Stomach (tissue), 9 donors: ENCODE results near the gene GIMAP7. TPM values are rescaled to one million over a fixed set of nuclear protein-coding genes. Genes with fewer than 3 reads are reported as not detected.

Source experiments
- DNase-seq, 2 donors: peaks; one replicate each; pipeline versions ENCODE4 v3.0.0 to v3.0.0-alpha.2; 2013 to 2019
- H3K27ac ChIP-seq, 5 donors: fragments of 200-600 bp in 4 of 5; sonication (generic) in 4 of 5; one replicate each; pipeline ENCODE4 v1.5.1; 2013 to 2019; ENCODE audit warnings: mild to moderate bottlenecking in 1 of 5, moderate library complexity in 1 of 5
- H3K27me3 ChIP-seq, 3 donors: fragments of 200-600 bp; sonication (generic); one replicate each; pipeline ENCODE4 v1.5.1; 2017 to 2019; ENCODE audit warnings: mixed run types in 1 of 3
- H3K36me3 ChIP-seq, 4 donors: fragments of 200-600 bp; sonication (generic); 1 replicate in 3 of 4; 2 replicates in 1 of 4; pipeline ENCODE4 v1.5.1; 2016 to 2019
- H3K4me1 ChIP-seq, 4 donors: fragments of 200-600 bp; sonication (generic); one replicate each; pipeline ENCODE4 v1.5.1; 2016 to 2019
- H3K4me3 ChIP-seq, 4 donors: fragments of 200-600 bp; sonication (generic) in 3 of 4; one replicate each; pipeline ENCODE4 v1.5.1; 2016 to 2019; ENCODE audit warnings: mild to moderate bottlenecking in 1 of 4
- H3K9me3 ChIP-seq, 4 donors: fragments of 200-600 bp; sonication (generic); one replicate each; pipeline ENCODE4 v1.5.1; 2016 to 2019
- CTCF ChIP-seq, 7 experiments: fragments of 450-650 bp in 4 of 7; fragments of 200-600 bp in 3 of 7; sonication (generic) in 3 of 7; IDR thresholded peaks; one replicate each; pipeline ENCODE4 v1.5.1; 2016 to 2019; ENCODE audit warnings: antibody characterized with exemption in 7 of 7, control low read depth in 2 of 7, mild to moderate bottlenecking in 1 of 7
- EP300 ChIP-seq: sonication (generic); formaldehyde crosslinking; IDR thresholded peaks from one replicate; pipeline ENCODE4 v1.6.1; 2017; ENCODE audit warnings: antibody characterized with exemption
- POLR2A ChIP-seq, 4 donors: fragments of 450-650 bp; IDR thresholded peaks; one replicate each; pipeline ENCODE4 v1.6.1; 2016; ENCODE audit warnings: antibody characterized with exemption in 4 of 4, control low read depth in 2 of 4, mild to moderate bottlenecking in 1 of 4, moderate library complexity in 1 of 4
- POLR2AphosphoS5 ChIP-seq, 3 donors: sonication (generic); formaldehyde crosslinking; IDR thresholded peaks; one replicate each; pipeline ENCODE4 v1.6.1; 2016; ENCODE audit warnings: antibody characterized with exemption in 3 of 3
- WGBS, 5 donors: extraction: QIAGEN DNeasy Blood & Tissue Kit in 3 of 5; methylation state at CpG; one replicate each; pipeline versions ENCODE4 v1.1.5 to v1.1.7; 2013 to 2018; 5-methylcytosine and 5-hydroxymethylcytosine counted together
- intact Hi-C: fragments of 100-400 bp; cut with DNase I; formaldehyde crosslinking; loops from one replicate; pipeline ENCODE4 v1.15.1; 2023; ENCODE audit warnings: low total_unique reads
- polyA plus RNA-seq, 3 donors: library from polyadenylated mRNA; stranded (reverse); fragments of 200-250 nt; gene quantifications; one replicate each; pipeline ENCODE4 v1.2.3, GENCODE V29; 2013
- total RNA-seq, 5 donors: library from RNA; depleted of rRNA; stranded (reverse); fragments of >200 nt; gene quantifications; one replicate each; pipeline versions ENCODE4 v1.1.0 to v1.2.3, GENCODE V29; 2014 to 2016
- donor health status: healthy with polysubstance abuse.
- donor health status: Bipolar disorder and iron deficiency.
- donor health status: healthy.

The GIMAP7 gene
- total and polyA plus RNA-seq, 8 donors = 1.2 to 15.9 (median 11.7) TPM; not detected in 1

GRCh38 chr7:150567871-150568301 lies 53.2 kb downstream of the GIMAP7 start:
- H3K27me3 ChIP-seq = no peaks in the 10 kb centered on the region
- H3K4me3 ChIP-seq = peak overlapping the region; percentile 30 to 48 (median 45)
- H3K36me3 ChIP-seq = peaks cover 0 to 23% (median 17%) of the 10 kb centered on the region in 4 donors
- H3K27ac ChIP-seq = peak overlapping the region; percentile 26 to 74 (median 69)
- 44 to 60% (median 50%) methylated on average over 3 of the region's 3 CpGs for whole genome bisulfite sequencing, 5 donors
- no peaks in the 10 kb centered on the region for H3K4me1 ChIP-seq
- intact Hi-C loops = no loop called here
- TF ChIP-seq POLR2AphosphoS5 (IDR thresholded peaks at IDR 0.05) = no peak
- TF ChIP-seq POLR2A (IDR thresholded peaks at IDR 0.05) = no peak
- no peak for TF ChIP-seq CTCF (IDR thresholded peaks at IDR 0.05)
- TF ChIP-seq EP300 = no peak
- no peak for DNase-seq
- no peaks in the 10 kb centered on the region for H3K9me3 ChIP-seq

GRCh38 chr7:150568714-150569113 lies 54.0 kb downstream of the GIMAP7 start:
- no peaks in the 10 kb centered on the region for H3K9me3 ChIP-seq
- H3K4me1 ChIP-seq = no peaks in the 10 kb centered on the region
- no peaks in the 10 kb centered on the region for H3K27me3 ChIP-seq
- H3K4me3 ChIP-seq = peak overlapping the region; percentile 13 to 48 (median 45)
- peak overlapping the region; percentile 67 to 74 (median 69) for H3K27ac ChIP-seq
- WGBS, 5 donors = 48 to 80% (median 67%) methylated on average over 2 of the region's 2 CpGs
- H3K36me3 ChIP-seq = peaks cover 0 to 23% (median 17%) of the 10 kb centered on the region in 4 donors
- no peak for TF ChIP-seq POLR2AphosphoS5 (IDR thresholded peaks at IDR 0.05)
- no peak for TF ChIP-seq CTCF (IDR thresholded peaks at IDR 0.05)
- no peak for TF ChIP-seq POLR2A (IDR thresholded peaks at IDR 0.05)
- no peak for TF ChIP-seq EP300
- DNase-seq = no peak
- intact Hi-C loops = no loop called here

- TF ChIP-seq POLR2A (IDR thresholded peaks at IDR 0.05) = no peak
- TF ChIP-seq CTCF (IDR thresholded peaks at IDR 0.05) = no peak
- TF ChIP-seq POLR2AphosphoS5 (IDR thresholded peaks at IDR 0.05) = no peak
- TF ChIP-seq EP300 = no peak
- Histone ChIP-seq H3K27ac (peak overlapping the region; percentile 26 to 74 (median 69)), H3K4me3 (peak overlapping the region in 3 of 4 donors; percentile 44 to 48 (median 46)), H3K4me1 (no peaks in the 10 kb centered on the region), H3K9me3 (peaks cover 0 to 5% (median 0%) of the 10 kb centered on the region in 4 donors), H3K27me3 (no peaks in the 10 kb centered on the region), H3K36me3 (peaks cover 0 to 23% (median 17%) of the 10 kb centered on the region in 4 donors)
- 56 to 59% (median 57%) methylated on average over 7 of the region's 7 CpGs for WGBS, 5 donors
- DNase-seq = no peak
- intact Hi-C loops = no loop called here
These were observed 54.7 kb downstream of the GIMAP7 start for GRCh38 chr7:150569245-150569955.

Other genes with a start within 250 kb of the GIMAP7 start
- gene LRRC61, start 191.5 kb upstream of the GIMAP7 start, total RNA-seq = 10 to 100 TPM in 3 of 5 donors, not detected in 2; 11.6 to 15.9 (median 14.2) TPM
- gene LRRC61, start 191.5 kb upstream of the GIMAP7 start, polyA plus RNA-seq = 1 to 10 TPM; 5.6 to 7.6 (median 7.4) TPM
- gene ACTR3C, start 191.3 kb upstream of the GIMAP7 start, total RNA-seq = 10 to 100 TPM in 3 of 5 donors, 1 to 10 TPM in 2; 2.3 to 68.7 (median 16.2) TPM
- gene ACTR3C, start 191.3 kb upstream of the GIMAP7 start, polyA plus RNA-seq = 10 to 100 TPM in 1 of 3 donors, 1 to 10 TPM in 2; 3.1 to 10.1 (median 7.0) TPM
- 100 to 1,000 TPM in 1 of 5 donors, 10 to 100 TPM in 4; 33.5 to 244 (median 70.9) TPM for gene RARRES2, start 173.2 kb upstream of the GIMAP7 start, total RNA-seq
- gene RARRES2, start 173.2 kb upstream of the GIMAP7 start, polyA plus RNA-seq = 100 to 1,000 TPM; 161 to 232 (median 197) TPM
- gene REPIN1, start 146.1 kb upstream of the GIMAP7 start, total RNA-seq = 100 to 1,000 TPM in 3 of 5 donors, 10 to 100 TPM in 2; 44.2 to 298 (median 104) TPM
- 10 to 100 TPM; 35.9 to 41.5 (median 36.4) TPM for gene REPIN1, start 146.1 kb upstream of the GIMAP7 start, polyA plus RNA-seq
- 10 to 100 TPM in 2 of 5 donors, 1 to 10 TPM in 1, not detected in 2; 2.0 to 17.0 (median 14.8) TPM for gene ZNF775, start 135.5 kb upstream of the GIMAP7 start, total RNA-seq
- gene ZNF775, start 135.5 kb upstream of the GIMAP7 start, polyA plus RNA-seq = 1 to 10 TPM; 1.8 to 2.6 (median 2.4) TPM
- 1 to 10 TPM in 2 of 5 donors, under 1 TPM in 3; under 0.01 to 8.3 (median 0.29) TPM for gene GIMAP8, start 64.2 kb upstream of the GIMAP7 start, total RNA-seq
- 1 to 10 TPM; 2.8 to 3.2 (median 2.9) TPM for gene GIMAP8, start 64.2 kb upstream of the GIMAP7 start, polyA plus RNA-seq
- 10 to 100 TPM in 3 of 5 donors, under 1 TPM in 1, not detected in 1; 0.89 to 79.9 (median 19.7) TPM for gene GIMAP4, start 52.5 kb downstream of the GIMAP7 start, total RNA-seq
- gene GIMAP4, start 52.5 kb downstream of the GIMAP7 start, polyA plus RNA-seq = 10 to 100 TPM; 11.2 to 16.6 (median 12.2) TPM
- gene GIMAP6, start 117.5 kb downstream of the GIMAP7 start, total RNA-seq = 10 to 100 TPM in 2 of 5 donors, 1 to 10 TPM in 2, under 1 TPM in 1; 0.89 to 18.4 (median 5.8) TPM
- gene GIMAP6, start 117.5 kb downstream of the GIMAP7 start, polyA plus RNA-seq = 10 to 100 TPM in 1 of 3 donors, 1 to 10 TPM in 2; 5.6 to 10.2 (median 6.2) TPM
- gene GIMAP2, start 170.8 kb downstream of the GIMAP7 start, total RNA-seq = 1 to 10 TPM in 3 of 5 donors, under 1 TPM in 1, not detected in 1; 0.58 to 8.3 (median 3.6) TPM
- gene GIMAP2, start 170.8 kb downstream of the GIMAP7 start, polyA plus RNA-seq = 1 to 10 TPM; 2.6 to 5.3 (median 4.4) TPM
- gene GIMAP1, start 201.7 kb downstream of the GIMAP7 start, total RNA-seq = 1 to 10 TPM in 3 of 5 donors, under 1 TPM in 1, not detected in 1; 0.45 to 5.8 (median 4.7) TPM
- 1 to 10 TPM; 2.3 to 2.7 (median 2.4) TPM for gene GIMAP1, start 201.7 kb downstream of the GIMAP7 start, polyA plus RNA-seq
- gene GIMAP5, start 222.5 kb downstream of the GIMAP7 start, total RNA-seq = 10 to 100 TPM in 4 of 5 donors, 1 to 10 TPM in 1; 7.0 to 25.2 (median 20.9) TPM
- 10 to 100 TPM; 10.0 to 16.3 (median 14.0) TPM for gene GIMAP5, start 222.5 kb downstream of the GIMAP7 start, polyA plus RNA-seq